Ovary (tissue), 9 donors: Measurements from ENCODE around the gene GLCE. TPM values are rescaled to one million over a fixed set of nuclear protein-coding genes. Genes with fewer than 3 reads are reported as not detected.

ENCODE experiments used
- DNase-seq, 5 donors: peaks; one replicate each; pipeline ENCODE4 v3.0.0-alpha.2; 2019 to 2020
- H3K27ac ChIP-seq, 2 donors: fragments of 200-600 bp; one replicate each; pipeline versions ENCODE4 v1.5.1 to v1.8.0; 2019 to 2022
- H3K27me3 ChIP-seq: fragments of 200-600 bp; one replicate; pipeline ENCODE4 v1.8.0; 2022
- H3K36me3 ChIP-seq: fragments of 200-600 bp; sonication (generic); one replicate; pipeline ENCODE4 v1.5.1; 2019
- H3K4me1 ChIP-seq: one replicate; pipeline ENCODE4 v1.8.1; 2013; ENCODE audit warnings: mild to moderate bottlenecking, moderate library complexity; ENCODE audit not compliant: insufficient read depth
- H3K4me3 ChIP-seq: fragments of 200-600 bp; sonication (generic); one replicate; pipeline ENCODE4 v1.5.1; 2017
- H3K9me3 ChIP-seq, 2 donors: fragments of 200-600 bp in 1 of 2; sonication (generic) in 1 of 2; one replicate each; pipeline versions ENCODE4 v1.5.1 to v1.8.1; 2013 to 2019; ENCODE audit warnings: mild to moderate bottlenecking in 1 of 2, moderate library complexity in 1 of 2
- EP300 ChIP-seq: sonication (generic); formaldehyde crosslinking; IDR thresholded peaks from one replicate; pipeline ENCODE4 v1.6.1; 2017; ENCODE audit warnings: antibody characterized with exemption
- POLR2A ChIP-seq: fragments of 450-650 bp; IDR thresholded peaks from one replicate; pipeline ENCODE4 v1.6.1; 2017; ENCODE audit warnings: antibody characterized with exemption, mild to moderate bottlenecking, moderate library complexity
- WGBS, 3 donors: extraction: QIAGEN DNeasy Blood & Tissue Kit in 1 of 3; methylation state at CpG; one replicate each; pipeline versions ENCODE4 v1.1.5 to v1.1.7; 2013 to 2017; 5-methylcytosine and 5-hydroxymethylcytosine counted together
- intact Hi-C, 4 donors: fragments of 100-400 bp; cut with DNase I; formaldehyde crosslinking; loops; one replicate each; pipeline versions ENCODE4 v1.11.0 to v1.15.1; 2022 to 2023
- polyA plus RNA-seq, 2 donors: library from polyadenylated mRNA; stranded (reverse); fragments of 200-250 nt in 1 of 2; fragments of 350-450 nt in 1 of 2; fragmentation: Illumina TruSeq in 1 of 2; extraction: RNeasy Lipid Tissue Mini Kit (QIAGEN cat#74804) in 1 of 2; gene quantifications; one replicate each; pipeline ENCODE4 v1.2.3, GENCODE V29; 2013 to 2014
- total RNA-seq, 7 donors: library from RNA; depleted of rRNA in 2 of 7; stranded (reverse); fragments of >200 nt in 2 of 7; fragmentation: NEBNext Ultra II Directional in 3 of 7; extraction: Animal tissue kit (Norgen Biotek cat#: 25700) in 3 of 7; gene quantifications; one replicate each; pipeline versions ENCODE4 v1.1.0 to v1.2.4, GENCODE V29; 2016 to 2023
- TF ChIP-seq, protein P1 (sequence below), 3 donors: fragments of 450-650 bp in 2 of 3; fragments of 200-600 bp in 1 of 3; IDR thresholded peaks; one replicate each; pipeline versions ENCODE4 v1.5.1 to v1.8.0; 2016 to 2022; ENCODE audit warnings: antibody characterized with exemption in 3 of 3, mild to moderate bottlenecking in 1 of 3
- donor health status: DM: no; HTN: no; CAD: no; lungs with moderate emphysema.
- donor health status: DM: no; HTN: no; CAD: no.
- donor health status: Bipolar disorder and iron deficiency.
- donor health status: DM: yes; HTN: yes; CAD: no.
- donor health status: DM: no; HTN: no; CAD: no.
- donor health status: DM: yes; HTN: yes; CAD: no.

Gene GLCE
- total and polyA plus RNA-seq, 9 donors = 12.2 to 23.2 (median 16.7) TPM

DNA sequence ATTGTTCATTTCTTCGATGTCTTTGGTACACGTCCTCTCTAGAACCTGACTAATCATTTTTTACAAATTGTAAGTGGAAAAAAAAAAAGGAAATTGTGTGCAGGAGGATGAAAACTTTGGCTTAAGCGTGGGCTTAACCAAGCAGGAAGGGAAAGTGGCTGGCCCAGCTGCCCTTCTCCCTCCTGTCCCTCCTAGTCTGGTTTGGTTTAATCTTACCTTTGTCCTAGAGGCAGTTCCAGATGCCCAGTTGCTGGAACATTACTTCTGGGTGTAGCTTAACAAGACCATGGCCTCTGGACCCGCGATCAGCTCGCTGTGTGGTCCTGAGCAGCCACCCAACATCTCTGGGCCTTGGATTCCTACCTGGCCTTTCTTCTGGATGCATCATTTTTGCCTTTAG is 153.7 kb downstream of the GLCE start:
- intact Hi-C loops = no loop called here
- 80 to 83% (median 82%) methylated on average over 6 of the region's 6 CpGs for WGBS, 3 donors
- Histone ChIP-seq H3K27ac (no peak overlapping the region), H3K27me3 (no peaks in the 10 kb centered on the region), H3K9me3 (no peaks in the 10 kb centered on the region), H3K4me1 (no peaks in the 10 kb centered on the region), H3K4me3 (no peak overlapping the region), H3K36me3 (no peaks in the 10 kb centered on the region)
- TF ChIP-seq POLR2A = no peak
- TF ChIP-seq EP300 = no peak
- TF ChIP-seq, protein P1, sequence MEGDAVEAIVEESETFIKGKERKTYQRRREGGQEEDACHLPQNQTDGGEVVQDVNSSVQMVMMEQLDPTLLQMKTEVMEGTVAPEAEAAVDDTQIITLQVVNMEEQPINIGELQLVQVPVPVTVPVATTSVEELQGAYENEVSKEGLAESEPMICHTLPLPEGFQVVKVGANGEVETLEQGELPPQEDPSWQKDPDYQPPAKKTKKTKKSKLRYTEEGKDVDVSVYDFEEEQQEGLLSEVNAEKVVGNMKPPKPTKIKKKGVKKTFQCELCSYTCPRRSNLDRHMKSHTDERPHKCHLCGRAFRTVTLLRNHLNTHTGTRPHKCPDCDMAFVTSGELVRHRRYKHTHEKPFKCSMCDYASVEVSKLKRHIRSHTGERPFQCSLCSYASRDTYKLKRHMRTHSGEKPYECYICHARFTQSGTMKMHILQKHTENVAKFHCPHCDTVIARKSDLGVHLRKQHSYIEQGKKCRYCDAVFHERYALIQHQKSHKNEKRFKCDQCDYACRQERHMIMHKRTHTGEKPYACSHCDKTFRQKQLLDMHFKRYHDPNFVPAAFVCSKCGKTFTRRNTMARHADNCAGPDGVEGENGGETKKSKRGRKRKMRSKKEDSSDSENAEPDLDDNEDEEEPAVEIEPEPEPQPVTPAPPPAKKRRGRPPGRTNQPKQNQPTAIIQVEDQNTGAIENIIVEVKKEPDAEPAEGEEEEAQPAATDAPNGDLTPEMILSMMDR (IDR thresholded peaks at IDR 0.05) = no peak
- no peak for DNase-seq

DNA sequence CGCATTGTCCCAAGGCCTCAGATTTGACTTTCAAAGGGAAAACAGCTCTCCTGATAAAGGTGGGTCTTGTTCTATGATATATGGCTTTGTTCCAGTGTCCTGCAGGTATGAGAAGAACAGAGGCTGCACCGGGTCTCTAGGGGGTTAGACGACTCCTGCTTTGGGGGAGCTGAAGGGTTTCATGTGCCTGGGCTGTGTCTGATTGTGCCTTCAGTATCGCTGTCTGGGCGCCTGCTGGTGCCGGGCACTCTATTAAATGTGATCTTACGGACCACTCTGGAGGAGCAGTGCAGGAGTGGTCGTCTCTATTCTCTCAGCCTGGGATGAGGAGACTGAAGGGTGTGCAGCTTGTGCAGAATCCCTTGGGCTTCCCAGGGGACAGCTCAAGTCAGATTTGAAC is 154.3 kb downstream of the GLCE start:
- Histone ChIP-seq H3K4me3 (no peak overlapping the region), H3K36me3 (no peaks in the 10 kb centered on the region), H3K4me1 (no peaks in the 10 kb centered on the region), H3K27me3 (no peaks in the 10 kb centered on the region), H3K27ac (no peak overlapping the region), H3K9me3 (no peaks in the 10 kb centered on the region)
- intact Hi-C loops = no loop called here
- 84 to 89% (median 89%) methylated on average over 8 of the region's 8 CpGs for WGBS, 3 donors
- DNase-seq = no peak
- TF ChIP-seq POLR2A (no peak), EP300 (no peak)
- TF ChIP-seq, protein P1 (IDR thresholded peaks at IDR 0.05) = no peak

DNA sequence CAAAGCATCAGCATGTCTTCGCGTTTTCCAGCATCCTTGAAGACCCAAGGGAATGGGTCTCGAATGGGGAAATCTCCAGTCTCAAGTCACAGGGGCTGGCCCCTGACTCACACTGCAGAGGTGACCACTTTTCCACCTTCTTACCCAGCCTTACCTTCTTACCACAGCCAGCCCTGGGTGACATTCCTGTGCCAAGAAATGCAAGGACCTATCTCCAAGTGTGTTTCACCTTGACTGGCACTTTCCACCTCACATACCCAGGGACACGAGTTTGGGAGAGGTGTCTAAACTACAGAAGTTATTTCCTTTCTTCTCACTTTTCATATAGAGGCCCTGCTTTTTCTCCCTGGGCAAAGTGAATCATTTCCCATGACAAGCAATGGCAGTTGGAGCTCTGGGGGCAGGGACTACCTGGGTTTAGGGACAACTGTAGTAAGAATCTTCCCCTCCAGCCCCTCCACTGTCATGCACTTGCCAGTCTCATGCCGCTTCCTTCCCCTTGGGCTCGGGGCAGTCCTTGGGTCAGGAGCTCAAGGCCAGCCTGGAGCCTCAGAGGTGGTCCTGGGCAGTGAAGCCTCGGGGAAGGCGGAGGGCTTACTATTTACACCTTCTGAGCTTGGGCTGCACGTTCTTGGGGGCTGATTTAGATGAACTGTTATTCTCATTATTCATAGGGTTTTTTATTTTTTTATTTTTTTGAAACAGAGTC is 155.1 kb downstream of the GLCE start:
- no peaks in the 10 kb centered on the region for H3K27me3 ChIP-seq
- H3K4me3 ChIP-seq = no peak overlapping the region
- intact Hi-C loops = no loop called here
- no peaks in the 10 kb centered on the region for H3K36me3 ChIP-seq
- WGBS, 3 donors = 84 to 86% (median 85%) methylated on average over 9 of the region's 9 CpGs
- no peak for TF ChIP-seq POLR2A
- TF ChIP-seq EP300 = no peak
- TF ChIP-seq, protein P1 (IDR thresholded peaks at IDR 0.05) = no peak
- H3K27ac ChIP-seq = no peak overlapping the region
- no peaks in the 10 kb centered on the region for H3K9me3 ChIP-seq
- no peaks in the 10 kb centered on the region for H3K4me1 ChIP-seq
- DNase-seq = no peak

DNA sequence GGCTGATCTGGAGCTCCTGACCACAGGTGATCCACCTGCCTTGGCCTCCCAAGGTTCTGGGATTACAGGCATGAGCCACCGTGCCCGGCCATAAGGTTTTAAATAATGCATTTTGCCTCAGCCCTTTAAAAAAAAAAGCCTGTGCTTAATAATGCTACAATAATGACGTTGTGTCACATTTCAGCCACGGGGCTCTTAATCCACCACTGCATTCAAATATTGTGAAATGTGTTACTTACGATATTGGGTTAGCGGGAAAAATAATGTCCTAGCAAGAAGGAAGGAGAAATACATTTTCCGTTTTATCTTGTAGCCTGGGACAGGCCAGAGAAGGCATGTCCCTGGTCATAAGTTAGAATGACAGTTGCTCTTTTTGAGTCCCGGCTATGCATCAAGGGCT is 155.9 kb downstream of the GLCE start:
- H3K27me3 ChIP-seq = no peaks in the 10 kb centered on the region
- TF ChIP-seq, protein P1 (IDR thresholded peaks at IDR 0.05) = no peak
- no peak for TF ChIP-seq POLR2A
- no peak for TF ChIP-seq EP300
- no peak overlapping the region for H3K4me3 ChIP-seq
- intact Hi-C loops = no loop called here
- DNase-seq = no peak
- no peak overlapping the region for H3K27ac ChIP-seq
- no peaks in the 10 kb centered on the region for H3K9me3 ChIP-seq
- H3K36me3 ChIP-seq = no peaks in the 10 kb centered on the region
- 91 to 94% (median 93%) methylated on average over 8 of the region's 8 CpGs for WGBS, 3 donors
- no peaks in the 10 kb centered on the region for H3K4me1 ChIP-seq
